CD4-positive, CD25-positive, alpha-beta regulatory T cell (primary cell): ENCODE data around the gene TDRKH. TPM values are rescaled to one million over a fixed set of nuclear protein-coding genes. Genes with fewer than 3 reads are reported as not detected.
"Not testable (repeated sequence)": the region's sequence is repeated elsewhere in the genome, so short reads cannot be mapped to it uniquely, and the experiment has no call there.

ENCODE experiments used
- ATAC-seq, 2 donors: fragments of 150-1000 bp; cut with Tn5 transposase; one replicate each; pipeline ENCODE4 v1.10.0; 2021; ENCODE audit warnings: low read depth in 2 of 2, moderate number of reproducible peaks in 2 of 2, moderate library complexity in 1 of 2
- DNase-seq, 3 donors: peaks; one replicate each; pipeline versions ENCODE4 v3.0.0 to v3.0.0-alpha.2; 2012 to 2022; ENCODE audit warnings: mixed read lengths in 1 of 3
- H3K27ac ChIP-seq: one replicate; pipeline ENCODE4 v1.7.0; 2013; ENCODE audit warnings: mild to moderate bottlenecking, low read length; ENCODE audit not compliant: insufficient read depth, poor library complexity, severe bottlenecking
- H3K27me3 ChIP-seq: one replicate; pipeline ENCODE4 v1.7.0; 2013; ENCODE audit warnings: low read length; ENCODE audit not compliant: control insufficient read depth, insufficient read depth
- H3K36me3 ChIP-seq: one replicate; pipeline ENCODE4 v1.7.0; 2013; ENCODE audit warnings: mild to moderate bottlenecking, low read length, moderate library complexity; ENCODE audit not compliant: control insufficient read depth, insufficient read depth
- H3K4me1 ChIP-seq: 2 replicates; pipeline ENCODE4 v1.7.0; 2013; ENCODE audit warnings: mild to moderate bottlenecking, low read length; ENCODE audit not compliant: insufficient read depth, control insufficient read depth, poor library complexity, severe bottlenecking
- H3K4me3 ChIP-seq: one replicate; pipeline ENCODE4 v1.7.0; 2013; ENCODE audit warnings: low read depth, mild to moderate bottlenecking, low read length, moderate library complexity
- H3K9me3 ChIP-seq, 2 experiments: 1 replicate in 1 of 2; 2 replicates in 1 of 2; pipeline ENCODE4 v1.7.0; 2013; ENCODE audit warnings: low read length in 2 of 2, mild to moderate bottlenecking in 1 of 2, moderate library complexity in 1 of 2; ENCODE audit not compliant: control insufficient read depth in 2 of 2
- H3K27ac Mint-ChIP-seq, 3 donors: one replicate each; pipeline ENCODE4 v1.8.0; 2020 to 2022; ENCODE audit warnings: mild to moderate bottlenecking in 3 of 3, mixed read lengths in 3 of 3, moderate library complexity in 2 of 3
- H3K27me3 Mint-ChIP-seq: one replicate; pipeline ENCODE4 v1.8.0; 2022; ENCODE audit warnings: mild to moderate bottlenecking, mixed read lengths
- H3K36me3 Mint-ChIP-seq: one replicate; pipeline ENCODE4 v1.8.0; 2020; ENCODE audit warnings: mixed read lengths
- H3K4me1 Mint-ChIP-seq, 4 donors: one replicate each; pipeline ENCODE4 v1.8.0; 2020 to 2022; ENCODE audit warnings: mixed read lengths in 4 of 4, mild to moderate bottlenecking in 1 of 4
- H3K4me3 Mint-ChIP-seq, 4 donors: one replicate each; pipeline ENCODE4 v1.8.0; 2020 to 2022; ENCODE audit warnings: mild to moderate bottlenecking in 4 of 4, mixed read lengths in 4 of 4, moderate library complexity in 3 of 4
- H3K9me3 Mint-ChIP-seq, 7 donors: one replicate each; pipeline ENCODE4 v1.8.0; 2020 to 2022; ENCODE audit warnings: mixed read lengths in 7 of 7, mild to moderate bottlenecking in 3 of 7, moderate library complexity in 2 of 7
- polyA plus RNA-seq, 4 donors: library from polyadenylated mRNA; unstranded; fragments of 300-500 nt; fragmentation: Illumina TruSeq; gene quantifications; one replicate each; pipeline ENCODE4 v1.2.3, GENCODE V29; 2021
- total RNA-seq: library from RNA; stranded (reverse); gene quantifications from one replicate; pipeline ENCODE4 v1.2.3, GENCODE V29; 2022

Gene TDRKH
- total and polyA plus RNA-seq, 5 donors from 2014 or later, result 9.5 to 18.0 (median 12.8) TPM

DNA sequence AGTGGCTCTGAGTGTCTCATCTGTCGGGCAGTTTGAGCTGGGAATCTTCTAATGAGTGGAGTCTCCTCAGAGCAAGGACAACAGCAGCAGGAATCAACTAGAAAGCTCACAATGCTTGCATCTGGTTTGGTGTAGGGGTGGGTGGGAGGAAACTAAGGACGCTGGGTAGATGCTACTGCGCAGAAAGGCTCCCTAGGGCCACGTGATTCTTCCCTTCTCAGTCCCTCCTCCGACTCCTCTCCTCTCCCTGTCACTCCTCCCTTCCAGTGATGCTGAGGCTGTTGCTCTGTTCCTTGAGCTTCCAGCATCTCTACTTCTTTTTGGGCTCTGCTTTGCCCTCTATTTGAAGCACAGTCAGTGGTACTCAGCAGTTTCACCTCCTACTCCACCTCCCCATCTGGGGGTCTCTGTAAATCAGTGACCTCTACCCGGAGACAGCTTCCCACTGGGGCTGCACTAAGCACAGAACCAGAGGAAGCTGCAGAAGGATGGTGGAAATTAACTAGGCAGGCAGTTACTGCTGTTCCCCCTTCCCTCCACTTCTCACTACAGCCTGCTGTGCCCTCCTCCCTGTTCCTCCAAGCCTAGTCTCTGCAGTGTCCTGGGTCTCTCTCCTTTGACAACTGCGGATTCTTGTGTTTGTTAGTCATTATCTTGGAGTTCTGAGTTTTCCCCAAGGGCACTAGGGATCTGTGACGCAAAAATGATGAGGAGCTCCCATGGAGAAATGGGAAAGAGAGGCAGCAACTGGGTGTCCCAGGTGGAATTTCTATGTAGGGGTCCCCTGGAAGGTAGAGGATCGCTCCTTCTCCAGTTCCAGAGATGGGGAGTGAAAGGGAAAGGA is 9.1 kb upstream of the TDRKH start:
- peak overlapping the region in 1 of 3 donors; percentile 19 for H3K27ac Mint-ChIP-seq
- H3K4me1 ChIP-seq, result no peaks in the 10 kb centered on the region
- H3K27ac ChIP-seq, result no peak overlapping the region
- no peak overlapping the region for H3K4me3 ChIP-seq
- no peak for DNase-seq
- no peaks in the 10 kb centered on the region for H3K9me3 Mint-ChIP-seq
- H3K9me3 ChIP-seq, result no peaks in the 10 kb centered on the region
- peaks cover 0 to 12% (median 4%) of the 10 kb centered on the region in 4 donors for H3K4me1 Mint-ChIP-seq
- ATAC-seq, result no peak
- peak overlapping the region in 1 of 4 donors; percentile 7 for H3K4me3 Mint-ChIP-seq
- H3K27me3 ChIP-seq, result no peaks in the 10 kb centered on the region
- no peaks in the 10 kb centered on the region for H3K27me3 Mint-ChIP-seq
- peaks cover 12% of the 10 kb centered on the region for H3K36me3 Mint-ChIP-seq
- no peaks in the 10 kb centered on the region for H3K36me3 ChIP-seq

DNA sequence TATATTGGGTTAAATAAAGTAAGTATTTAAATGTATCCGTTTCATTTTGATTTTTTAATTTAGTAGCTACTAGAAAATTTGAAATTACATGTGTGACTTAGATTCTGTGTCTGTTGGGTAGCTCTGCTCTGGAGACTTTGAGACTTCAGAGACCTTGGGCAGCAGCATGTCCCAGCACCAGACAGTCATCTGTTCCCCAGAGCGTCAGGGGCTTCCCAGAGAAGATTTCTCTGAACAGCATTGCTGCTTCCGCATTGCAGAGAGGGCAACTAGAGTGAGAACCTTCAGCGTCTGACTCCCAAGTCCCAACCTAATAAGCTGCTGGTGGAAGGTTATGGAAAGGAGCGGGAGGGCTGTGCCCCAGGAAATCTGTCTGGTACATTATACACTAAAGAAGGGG is 8.3 kb upstream of the TDRKH start:
- no peaks in the 10 kb centered on the region for H3K9me3 ChIP-seq
- H3K4me1 Mint-ChIP-seq, result peaks cover 0 to 12% (median 5%) of the 10 kb centered on the region in 4 donors
- H3K27ac Mint-ChIP-seq, result no peak overlapping the region
- H3K4me1 ChIP-seq, result no peaks in the 10 kb centered on the region
- H3K27me3 ChIP-seq, result no peaks in the 10 kb centered on the region
- ATAC-seq (no peak), DNase-seq (no peak)
- no peak overlapping the region for H3K4me3 ChIP-seq
- H3K4me3 Mint-ChIP-seq, result no peak overlapping the region
- no peak overlapping the region for H3K27ac ChIP-seq
- peaks cover 15% of the 10 kb centered on the region for H3K36me3 Mint-ChIP-seq
- H3K9me3 Mint-ChIP-seq, result no peaks in the 10 kb centered on the region
- peaks cover 3% of the 10 kb centered on the region for H3K36me3 ChIP-seq
- H3K27me3 Mint-ChIP-seq, result no peaks in the 10 kb centered on the region

GRCh38 chr1:151790940-151791651 is 796 bp upstream of the TDRKH start:
- H3K4me3 Mint-ChIP-seq, result peak overlapping the region; percentile 90 to 98 (median 98)
- DNase-seq, result peak in 2 of 3 donors; percentile 8 to 10
- Histone ChIP-seq H3K4me3 (peak overlapping the region; percentile 90), H3K36me3 (peaks cover 3% of the 10 kb centered on the region), H3K4me1 (peaks cover 19% of the 10 kb centered on the region), H3K27me3 (no peaks in the 10 kb centered on the region), H3K9me3 (no peaks in the 10 kb centered on the region), H3K27ac (peak overlapping the region; percentile 52)
- no peaks in the 10 kb centered on the region for H3K9me3 Mint-ChIP-seq
- peaks cover 7% of the 10 kb centered on the region for H3K36me3 Mint-ChIP-seq
- no peaks in the 10 kb centered on the region for H3K27me3 Mint-ChIP-seq
- ATAC-seq, result no peak
- peaks cover 0 to 45% (median 25%) of the 10 kb centered on the region in 4 donors for H3K4me1 Mint-ChIP-seq
- H3K27ac Mint-ChIP-seq, result peak overlapping the region; percentile 89 to 96 (median 93)

DNA sequence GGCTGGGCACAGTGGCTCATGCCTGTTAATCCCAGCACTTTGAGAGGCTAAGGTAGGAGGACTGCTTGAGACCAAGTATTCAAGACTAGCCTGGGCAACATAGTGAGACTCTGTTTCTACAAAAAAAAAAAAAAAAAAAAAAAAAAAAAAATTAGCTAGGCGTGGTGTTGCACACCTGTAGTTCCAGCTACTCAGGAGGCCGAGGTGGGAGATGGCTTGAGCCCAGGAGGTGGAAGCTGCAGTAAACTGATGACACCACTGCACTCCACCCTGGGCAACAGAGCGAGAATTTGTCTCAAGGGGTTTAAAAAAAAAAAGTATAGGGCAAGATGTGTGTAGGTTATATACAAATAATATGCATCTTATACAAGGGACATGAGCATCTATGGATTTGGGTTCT is 2.6 kb downstream of the TDRKH start:
- Histone ChIP-seq H3K4me3 (no peak overlapping the region), H3K27me3 (no peaks in the 10 kb centered on the region), H3K36me3 (peaks cover 2% of the 10 kb centered on the region), H3K27ac (no peak overlapping the region), H3K4me1 (peaks cover 19% of the 10 kb centered on the region), H3K9me3 (no peaks in the 10 kb centered on the region)
- Mint-ChIP-seq H3K9me3 (no peaks in the 10 kb centered on the region), H3K27me3 (no peaks in the 10 kb centered on the region), H3K4me1 (peaks cover 0 to 43% (median 23%) of the 10 kb centered on the region in 4 donors), H3K27ac (no peak overlapping the region), H3K36me3 (no peaks in the 10 kb centered on the region), H3K4me3 (no peak overlapping the region)
- ATAC-seq, result no peak
- no peak for DNase-seq

GRCh38 chr1:151783796-151784195 is 6.5 kb downstream of the TDRKH start:
- no peak overlapping the region for H3K27ac Mint-ChIP-seq
- Histone ChIP-seq H3K36me3 (peaks cover 21% of the 10 kb centered on the region), H3K9me3 (no peaks in the 10 kb centered on the region), H3K27me3 (no peaks in the 10 kb centered on the region), H3K27ac (no peak overlapping the region), H3K4me3 (no peak overlapping the region), H3K4me1 (no peaks in the 10 kb centered on the region)
- H3K4me1 Mint-ChIP-seq, result peaks cover 0 to 9% (median 3%) of the 10 kb centered on the region in 4 donors
- no peaks in the 10 kb centered on the region for H3K9me3 Mint-ChIP-seq
- no peaks in the 10 kb centered on the region for H3K27me3 Mint-ChIP-seq
- H3K36me3 Mint-ChIP-seq, result peaks cover 18% of the 10 kb centered on the region
- no peak overlapping the region for H3K4me3 Mint-ChIP-seq
- DNase-seq (no peak), ATAC-seq (no peak)

DNA sequence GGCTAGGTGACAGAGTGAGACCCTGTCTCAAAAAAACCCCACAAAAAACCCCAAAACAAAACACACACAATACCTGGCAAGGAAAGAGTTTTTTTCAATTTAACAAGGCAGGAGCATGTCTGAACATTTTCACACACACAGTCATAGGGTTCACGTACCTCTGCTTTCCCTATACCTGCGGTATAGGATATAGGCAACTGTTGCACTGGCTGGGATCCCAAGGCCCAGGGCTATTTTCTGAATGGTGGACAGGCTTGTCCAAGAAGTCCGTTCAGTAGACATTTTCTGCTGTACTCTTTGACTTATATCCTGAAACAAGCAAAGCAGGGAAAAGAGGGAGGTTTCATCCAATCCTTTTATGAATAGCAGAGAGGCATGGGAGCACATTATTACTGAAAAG is 7.6 kb downstream of the TDRKH start:
- no peaks in the 10 kb centered on the region for H3K4me1 ChIP-seq
- ATAC-seq, result no peak
- Mint-ChIP-seq H3K4me1 (peaks cover 0 to 1% (median under 1%) of the 10 kb centered on the region in 4 donors), H3K4me3 (no peak overlapping the region), H3K9me3 (no peaks in the 10 kb centered on the region), H3K27me3 (no peaks in the 10 kb centered on the region), H3K36me3 (peaks cover 26% of the 10 kb centered on the region), H3K27ac (no peak overlapping the region)
- no peaks in the 10 kb centered on the region for H3K27me3 ChIP-seq
- peaks cover 30% of the 10 kb centered on the region for H3K36me3 ChIP-seq
- no peak overlapping the region for H3K27ac ChIP-seq
- no peak for DNase-seq
- no peak overlapping the region for H3K4me3 ChIP-seq
- no peaks in the 10 kb centered on the region for H3K9me3 ChIP-seq

DNA sequence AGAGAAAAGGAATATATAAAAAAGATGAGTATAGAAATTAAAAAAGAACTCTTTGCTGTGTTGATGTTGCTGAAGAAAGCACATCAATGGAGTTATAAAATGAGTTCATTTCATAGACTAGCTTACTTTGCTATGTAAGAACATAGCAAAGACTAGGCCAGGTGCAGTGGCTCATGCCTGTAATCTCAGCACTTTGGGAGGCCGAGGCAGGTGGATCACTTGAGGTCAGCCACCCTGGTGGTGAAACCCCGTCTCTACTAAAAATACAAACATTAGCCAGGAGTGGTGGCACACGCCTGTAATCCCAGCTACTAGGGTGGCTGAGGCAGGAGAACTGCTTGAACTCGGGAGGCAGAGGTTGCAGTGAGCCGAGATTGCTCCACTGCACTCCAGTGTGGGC is 8.3 kb downstream of the TDRKH start:
- not testable (repeated sequence) for H3K9me3 Mint-ChIP-seq, H3K4me1 ChIP-seq, H3K27ac ChIP-seq, H3K27me3 Mint-ChIP-seq, DNase-seq, H3K27me3 ChIP-seq, H3K9me3 ChIP-seq, ATAC-seq, H3K4me1 Mint-ChIP-seq, H3K27ac Mint-ChIP-seq, H3K4me3 ChIP-seq, H3K4me3 Mint-ChIP-seq
- H3K36me3 Mint-ChIP-seq, result peaks cover 26% of the 10 kb centered on the region
- H3K36me3 ChIP-seq, result peaks cover 32% of the 10 kb centered on the region
